Measurements from ENCODE around the gene TOMM70. TPM values are rescaled to one million over a fixed set of nuclear protein-coding genes. Genes with fewer than 3 reads are reported as not detected.

TOMM70 gene
- total and polyA plus RNA-seq, 2 of the 13 experiments (the other 11 are each of a cell fraction or from before 2014, with no cell fraction given), result 27.0 to 77.2 TPM

DNA sequence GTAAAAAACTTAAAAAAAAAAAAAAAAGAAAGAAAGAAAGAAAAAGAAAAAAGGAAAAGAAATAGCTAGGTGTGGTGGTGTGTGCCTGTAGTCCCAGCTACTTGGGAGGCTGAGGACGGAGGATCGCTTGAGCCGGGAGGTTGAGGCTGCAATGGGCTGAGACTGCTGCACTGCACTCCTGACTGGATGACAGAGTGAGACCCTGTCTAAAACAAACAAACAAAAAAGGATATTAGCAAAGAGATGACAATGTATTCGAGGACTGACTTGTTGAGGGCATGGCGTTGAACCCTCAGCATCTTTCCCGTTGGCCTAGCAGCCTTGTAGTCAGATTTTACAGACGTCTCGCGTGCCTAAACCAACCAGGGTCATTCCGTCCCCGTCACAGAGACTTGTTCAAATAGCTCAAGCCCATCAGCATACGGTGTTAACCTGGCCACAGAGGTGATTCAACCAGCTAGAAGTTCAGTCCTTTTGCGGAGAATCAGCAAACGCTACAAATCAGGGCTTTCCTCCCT is 66.9 kb downstream of the TOMM70 start (continued):
- no peak for TF ChIP-seq SETDB1 (CRISPR knock-in tag; IDR thresholded peaks at IDR 0.05; ENCODE audit: borderline replicate concordance)
- TF ChIP-seq ZNF234 (CRISPR knock-in tag; conservative IDR thresholded peaks at IDR 0.05), result no peak
- no peak for TF ChIP-seq ZNF564 (CRISPR knock-in tag; IDR thresholded peaks at IDR 0.05)
- no peak for TF ChIP-seq ZNF274 (CRISPR knock-in tag; IDR thresholded peaks at IDR 0.05)
- TF ChIP-seq ZNF616 (CRISPR knock-in tag; IDR thresholded peaks at IDR 0.05; ENCODE audit: low read depth), result no peak
- TF ChIP-seq HDAC2 (CRISPR knock-in tag; IDR thresholded peaks at IDR 0.05), result no peak
- TF ChIP-seq ZNF550 (CRISPR knock-in tag; IDR thresholded peaks at IDR 0.05; ENCODE audit: borderline replicate concordance), result no peak
- TF ChIP-seq ZNF260 (CRISPR knock-in tag; IDR thresholded peaks at IDR 0.05; ENCODE audit: borderline replicate concordance, low read depth), result no peak
- no peak for TF ChIP-seq ZNF549 (CRISPR knock-in tag; IDR thresholded peaks at IDR 0.05)
- no peak for TF ChIP-seq ZNF670 (CRISPR knock-in tag; IDR thresholded peaks at IDR 0.05; ENCODE audit: borderline replicate concordance)
- TF ChIP-seq, protein P1, sequence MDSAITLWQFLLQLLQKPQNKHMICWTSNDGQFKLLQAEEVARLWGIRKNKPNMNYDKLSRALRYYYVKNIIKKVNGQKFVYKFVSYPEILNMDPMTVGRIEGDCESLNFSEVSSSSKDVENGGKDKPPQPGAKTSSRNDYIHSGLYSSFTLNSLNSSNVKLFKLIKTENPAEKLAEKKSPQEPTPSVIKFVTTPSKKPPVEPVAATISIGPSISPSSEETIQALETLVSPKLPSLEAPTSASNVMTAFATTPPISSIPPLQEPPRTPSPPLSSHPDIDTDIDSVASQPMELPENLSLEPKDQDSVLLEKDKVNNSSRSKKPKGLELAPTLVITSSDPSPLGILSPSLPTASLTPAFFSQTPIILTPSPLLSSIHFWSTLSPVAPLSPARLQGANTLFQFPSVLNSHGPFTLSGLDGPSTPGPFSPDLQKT (CRISPR knock-in tag; IDR thresholded peaks at IDR 0.05; ENCODE audit: borderline replicate concordance), result no peak
- TF ChIP-seq, protein P2, sequence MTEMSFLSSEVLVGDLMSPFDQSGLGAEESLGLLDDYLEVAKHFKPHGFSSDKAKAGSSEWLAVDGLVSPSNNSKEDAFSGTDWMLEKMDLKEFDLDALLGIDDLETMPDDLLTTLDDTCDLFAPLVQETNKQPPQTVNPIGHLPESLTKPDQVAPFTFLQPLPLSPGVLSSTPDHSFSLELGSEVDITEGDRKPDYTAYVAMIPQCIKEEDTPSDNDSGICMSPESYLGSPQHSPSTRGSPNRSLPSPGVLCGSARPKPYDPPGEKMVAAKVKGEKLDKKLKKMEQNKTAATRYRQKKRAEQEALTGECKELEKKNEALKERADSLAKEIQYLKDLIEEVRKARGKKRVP (CRISPR knock-in tag; IDR thresholded peaks at IDR 0.05), result no peak
- TF ChIP-seq ZNF430 (CRISPR knock-in tag; IDR thresholded peaks at IDR 0.05), result no peak
- no peak for TF ChIP-seq SYNCRIP (IDR thresholded peaks at IDR 0.05; ENCODE audit: insufficient read depth, low read depth, low read length)
- TF ChIP-seq HMGA1 (CRISPR knock-in tag; conservative IDR thresholded peaks at IDR 0.05), result no peak
- TF ChIP-seq MAF1 (CRISPR knock-in tag; IDR thresholded peaks at IDR 0.05; ENCODE audit: borderline replicate concordance), result no peak
- TF ChIP-seq SALL1 (CRISPR knock-in tag; IDR thresholded peaks at IDR 0.05), result no peak
- no peak for TF ChIP-seq BORCS8-MEF2B (CRISPR knock-in tag; IDR thresholded peaks at IDR 0.05)
- TF ChIP-seq ZNF136 (CRISPR knock-in tag; IDR thresholded peaks at IDR 0.05; ENCODE audit: low read depth), result no peak
- no peak for TF ChIP-seq CEBPG (CRISPR knock-in tag; IDR thresholded peaks at IDR 0.05)
- TF ChIP-seq, protein P3, sequence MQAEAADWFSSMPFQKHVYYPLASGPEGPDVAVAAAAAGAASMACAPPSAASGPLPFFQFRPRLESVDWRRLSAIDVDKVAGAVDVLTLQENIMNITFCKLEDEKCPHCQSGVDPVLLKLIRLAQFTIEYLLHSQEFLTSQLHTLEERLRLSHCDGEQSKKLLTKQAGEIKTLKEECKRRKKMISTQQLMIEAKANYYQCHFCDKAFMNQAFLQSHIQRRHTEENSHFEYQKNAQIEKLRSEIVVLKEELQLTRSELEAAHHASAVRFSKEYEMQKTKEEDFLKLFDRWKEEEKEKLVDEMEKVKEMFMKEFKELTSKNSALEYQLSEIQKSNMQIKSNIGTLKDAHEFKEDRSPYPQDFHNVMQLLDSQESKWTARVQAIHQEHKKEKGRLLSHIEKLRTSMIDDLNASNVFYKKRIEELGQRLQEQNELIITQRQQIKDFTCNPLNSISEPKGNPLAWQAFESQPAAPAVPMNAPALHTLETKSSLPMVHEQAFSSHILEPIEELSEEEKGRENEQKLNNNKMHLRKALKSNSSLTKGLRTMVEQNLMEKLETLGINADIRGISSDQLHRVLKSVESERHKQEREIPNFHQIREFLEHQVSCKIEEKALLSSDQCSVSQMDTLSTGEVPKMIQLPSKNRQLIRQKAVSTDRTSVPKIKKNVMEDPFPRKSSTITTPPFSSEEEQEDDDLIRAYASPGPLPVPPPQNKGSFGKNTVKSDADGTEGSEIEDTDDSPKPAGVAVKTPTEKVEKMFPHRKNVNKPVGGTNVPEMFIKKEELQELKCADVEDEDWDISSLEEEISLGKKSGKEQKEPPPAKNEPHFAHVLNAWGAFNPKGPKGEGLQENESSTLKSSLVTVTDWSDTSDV (CRISPR knock-in tag; IDR thresholded peaks at IDR 0.05), result no peak
- TF ChIP-seq ZNF446 (CRISPR knock-in tag; IDR thresholded peaks at IDR 0.05), result no peak
- TF ChIP-seq, protein P4, sequence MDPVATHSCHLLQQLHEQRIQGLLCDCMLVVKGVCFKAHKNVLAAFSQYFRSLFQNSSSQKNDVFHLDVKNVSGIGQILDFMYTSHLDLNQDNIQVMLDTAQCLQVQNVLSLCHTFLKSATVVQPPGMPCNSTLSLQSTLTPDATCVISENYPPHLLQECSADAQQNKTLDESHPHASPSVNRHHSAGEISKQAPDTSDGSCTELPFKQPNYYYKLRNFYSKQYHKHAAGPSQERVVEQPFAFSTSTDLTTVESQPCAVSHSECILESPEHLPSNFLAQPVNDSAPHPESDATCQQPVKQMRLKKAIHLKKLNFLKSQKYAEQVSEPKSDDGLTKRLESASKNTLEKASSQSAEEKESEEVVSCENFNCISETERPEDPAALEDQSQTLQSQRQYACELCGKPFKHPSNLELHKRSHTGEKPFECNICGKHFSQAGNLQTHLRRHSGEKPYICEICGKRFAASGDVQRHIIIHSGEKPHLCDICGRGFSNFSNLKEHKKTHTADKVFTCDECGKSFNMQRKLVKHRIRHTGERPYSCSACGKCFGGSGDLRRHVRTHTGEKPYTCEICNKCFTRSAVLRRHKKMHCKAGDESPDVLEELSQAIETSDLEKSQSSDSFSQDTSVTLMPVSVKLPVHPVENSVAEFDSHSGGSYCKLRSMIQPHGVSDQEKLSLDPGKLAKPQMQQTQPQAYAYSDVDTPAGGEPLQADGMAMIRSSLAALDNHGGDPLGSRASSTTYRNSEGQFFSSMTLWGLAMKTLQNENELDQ (CRISPR knock-in tag; IDR thresholded peaks at IDR 0.05; ENCODE audit: borderline replicate concordance), result no peak
- TF ChIP-seq ZFP41 (CRISPR knock-in tag; IDR thresholded peaks at IDR 0.05; ENCODE audit: borderline replicate concordance), result no peak
- no peak for TF ChIP-seq KLF11 (CRISPR knock-in tag; IDR thresholded peaks at IDR 0.05)
- no peak for TF ChIP-seq RNF2 (conservative IDR thresholded peaks at IDR 0.05; ENCODE audit: low read depth)
